ENCODE results near the gene TDRD12.
"Not testable (repeated sequence)": the region's sequence is repeated elsewhere in the genome, so short reads cannot be mapped to it uniquely, and the experiment has no call there.

TDRD12 gene

DNA sequence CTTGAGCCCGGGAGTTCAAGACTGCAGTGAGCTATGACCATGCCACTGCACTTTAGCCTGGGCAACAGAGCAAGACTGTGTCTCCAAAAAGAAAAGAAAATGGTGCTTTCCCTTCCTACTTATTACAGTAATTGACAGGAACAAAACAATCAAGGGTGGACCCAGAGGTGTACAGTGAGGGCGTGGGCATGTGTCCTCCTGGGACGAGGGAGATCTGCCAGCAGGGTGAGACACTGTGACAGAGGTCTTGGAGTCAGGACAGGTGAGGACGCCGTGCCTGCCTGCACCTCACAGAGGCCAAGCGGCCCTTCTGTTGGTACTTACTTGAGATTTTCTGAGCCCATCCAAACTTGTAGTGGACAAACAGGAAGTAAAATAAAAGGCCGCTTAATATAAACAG, 113.3 kb downstream of the TDRD12 start:
- not testable (repeated sequence) for DNase-seq

DNA sequence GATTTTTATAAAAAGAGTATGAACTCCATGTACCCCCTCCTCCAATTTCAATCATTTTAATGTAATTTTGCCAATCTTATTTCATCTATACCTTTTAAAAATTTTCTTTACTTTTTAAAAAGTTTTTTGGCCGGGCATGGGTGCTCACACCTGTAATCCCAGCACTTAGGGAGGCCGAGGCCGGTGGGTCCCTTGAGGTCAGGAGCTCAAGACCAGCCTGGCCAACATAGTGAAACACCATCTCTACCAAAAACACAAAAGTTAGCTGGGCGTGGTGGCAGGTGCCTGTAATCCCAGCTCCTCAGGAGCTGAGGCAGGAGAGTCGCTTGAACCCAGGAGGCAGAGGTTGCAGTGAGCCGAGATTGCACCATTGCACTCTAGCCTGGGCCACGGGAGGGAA, 113.8 kb downstream of the TDRD12 start:
- not testable (repeated sequence) for DNase-seq

DNA sequence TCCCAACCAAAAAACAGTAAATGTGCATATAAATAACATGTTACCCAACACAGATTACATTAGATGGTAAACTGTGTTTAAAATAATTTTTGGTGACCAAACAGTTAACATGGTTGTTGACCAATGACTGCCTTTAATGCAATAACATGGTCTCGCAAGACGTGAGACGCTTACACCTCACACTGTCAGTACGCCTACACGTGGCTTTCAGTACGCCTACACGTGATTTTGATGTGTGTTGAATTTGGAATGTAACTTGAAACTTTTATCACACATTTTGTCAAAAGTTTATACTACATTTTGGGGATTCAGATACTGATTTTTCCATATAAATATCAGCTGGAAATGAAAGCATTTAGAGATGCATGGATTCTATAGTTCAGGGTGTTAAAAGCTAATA, 118.0 kb downstream of the TDRD12 start:
- no peak for DNase-seq

DNA sequence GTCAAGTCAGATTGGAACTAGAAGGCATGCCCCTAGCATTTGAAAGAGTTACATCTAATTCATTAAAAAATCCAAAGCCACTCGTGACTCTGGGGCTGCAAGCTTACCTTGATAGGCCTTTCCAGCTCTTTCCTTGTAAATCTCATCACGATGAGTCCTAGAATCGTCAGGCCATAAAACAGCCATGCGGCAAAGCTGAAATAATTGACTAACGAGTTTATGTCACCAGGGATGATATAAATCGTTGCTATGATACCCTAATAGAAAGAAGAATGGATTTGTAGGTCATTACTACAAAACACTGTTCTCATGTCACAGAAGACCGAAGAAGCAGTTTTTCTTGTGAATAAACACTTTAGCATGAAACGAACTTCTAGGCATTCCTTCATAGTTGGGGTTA, 122.5 kb downstream of the TDRD12 start:
- DNase-seq: no peak

DNA sequence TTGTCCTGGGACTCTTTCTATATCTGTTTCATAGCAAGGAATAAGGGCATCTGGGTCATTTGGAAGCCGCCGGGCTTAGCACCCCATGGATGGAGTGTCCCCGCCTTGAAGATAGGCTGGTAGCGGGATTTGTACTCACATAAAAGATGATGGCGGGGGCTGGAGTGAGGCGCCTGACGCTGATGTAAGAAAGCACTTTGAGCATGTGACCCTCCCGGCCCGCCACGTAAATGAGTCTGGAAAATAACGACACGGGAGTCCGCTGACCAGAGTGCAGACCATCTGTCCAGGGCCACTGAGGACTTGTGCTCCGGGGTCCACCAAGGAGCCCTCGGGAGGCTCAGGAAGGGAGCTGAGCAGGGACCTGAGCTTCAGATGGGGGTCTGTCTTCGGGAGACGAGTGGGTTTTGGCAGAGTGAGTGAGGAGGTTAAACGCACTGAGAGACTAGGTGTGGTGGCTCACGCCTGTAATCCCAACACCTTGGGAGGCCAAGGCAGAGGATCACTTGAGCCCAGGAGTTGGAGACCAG, 124.2 kb downstream of the TDRD12 start:
- DNase-seq: no peak

DNA sequence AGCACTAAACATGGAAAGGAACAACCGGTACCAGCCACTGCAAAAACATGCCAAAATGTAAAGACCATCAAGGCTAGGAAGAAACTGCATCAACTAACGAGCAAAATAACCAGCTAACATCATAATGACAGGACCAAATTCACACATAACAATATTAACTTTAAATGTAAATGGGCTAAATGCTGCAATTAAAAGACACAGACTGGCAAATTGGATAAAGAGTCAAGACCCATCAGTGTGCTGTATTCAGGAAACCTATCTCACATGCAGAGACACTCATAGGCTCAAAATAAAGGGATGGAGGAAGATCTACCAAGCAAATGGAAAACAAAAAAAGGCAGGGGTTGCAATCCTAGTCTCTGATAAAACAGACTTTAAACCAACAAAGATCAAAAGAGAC, 128.5 kb downstream of the TDRD12 start:
- not testable (repeated sequence) for DNase-seq

DNA sequence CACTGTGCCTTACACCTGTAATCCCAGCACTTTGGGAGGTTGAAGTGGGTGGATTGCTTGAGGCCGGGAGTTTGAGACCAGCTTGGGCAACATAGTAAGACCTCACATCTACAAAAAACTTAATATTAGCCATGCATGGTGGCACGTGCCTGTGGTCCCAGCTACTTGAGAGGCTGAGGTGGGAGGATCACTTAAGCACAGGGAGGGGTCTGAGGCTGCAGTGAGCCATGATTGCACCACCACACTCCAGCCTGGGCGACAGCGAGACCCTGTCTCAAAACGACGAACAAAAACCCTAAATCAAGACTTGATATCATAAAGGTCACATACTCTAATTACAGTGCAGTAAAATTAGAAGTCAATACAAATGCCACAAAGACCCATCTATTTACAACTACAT, 132.6 kb downstream of the TDRD12 start:
- DNase-seq: no peak

DNA sequence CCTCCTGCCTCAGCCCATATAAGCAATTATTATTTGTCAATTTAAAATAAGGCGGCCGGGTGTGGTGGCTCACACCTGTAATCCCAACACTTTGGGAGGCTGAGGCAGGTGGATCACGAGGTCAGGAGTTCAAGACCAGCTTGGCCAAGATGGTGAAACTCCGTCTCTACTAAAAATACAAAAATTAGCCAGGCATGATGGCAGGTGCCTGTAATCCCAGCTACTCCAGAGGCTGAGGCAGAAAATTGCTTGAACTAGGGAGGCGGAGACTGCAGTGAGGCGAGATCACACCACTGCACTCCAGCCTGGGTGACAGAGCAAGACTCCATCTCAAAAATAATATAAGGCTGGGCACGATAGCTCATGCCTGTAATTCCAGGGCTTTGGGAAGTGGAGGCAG, 137.3 kb downstream of the TDRD12 start:
- not testable (repeated sequence) for DNase-seq

DNA sequence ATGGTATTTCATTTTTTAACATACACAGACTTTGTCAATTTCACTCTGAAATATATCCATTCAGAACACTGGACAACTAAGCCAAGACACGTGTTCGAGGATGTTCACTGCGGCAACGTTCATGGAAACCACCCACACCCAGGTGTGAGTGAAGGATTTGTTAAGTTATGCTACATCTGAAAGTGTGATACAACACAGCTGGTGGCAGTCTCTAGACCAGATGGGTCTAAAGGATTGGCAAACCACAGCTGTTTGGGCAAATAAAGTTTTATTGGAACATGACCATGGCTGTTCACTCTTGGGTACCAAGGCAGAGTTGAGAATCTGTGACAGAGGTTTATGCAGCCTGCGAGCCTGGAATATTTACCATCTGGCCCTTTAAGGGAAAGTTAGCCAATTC, 138.0 kb downstream of the TDRD12 start:
- DNase-seq: no peak

DNA sequence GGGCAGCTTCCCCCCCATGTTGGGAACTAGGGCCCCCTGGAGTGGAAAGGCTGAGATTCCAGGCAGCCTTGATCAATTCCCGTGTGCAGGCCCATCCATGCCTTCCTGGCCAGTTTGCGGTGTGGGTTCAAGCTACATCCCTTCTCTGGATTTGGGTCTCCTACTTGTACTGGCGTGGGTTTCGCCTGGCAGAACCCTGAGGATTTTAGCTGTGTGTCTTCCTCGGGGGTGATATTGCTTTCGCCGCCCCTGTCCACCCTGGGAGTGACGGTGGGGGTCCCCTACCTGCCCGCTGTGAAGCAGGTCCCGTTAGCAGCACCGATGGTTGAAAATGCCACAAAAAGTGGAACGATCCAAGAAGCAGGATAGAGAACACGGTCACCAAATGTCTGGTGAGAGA, 138.6 kb downstream of the TDRD12 start:
- no peak for DNase-seq

DNA sequence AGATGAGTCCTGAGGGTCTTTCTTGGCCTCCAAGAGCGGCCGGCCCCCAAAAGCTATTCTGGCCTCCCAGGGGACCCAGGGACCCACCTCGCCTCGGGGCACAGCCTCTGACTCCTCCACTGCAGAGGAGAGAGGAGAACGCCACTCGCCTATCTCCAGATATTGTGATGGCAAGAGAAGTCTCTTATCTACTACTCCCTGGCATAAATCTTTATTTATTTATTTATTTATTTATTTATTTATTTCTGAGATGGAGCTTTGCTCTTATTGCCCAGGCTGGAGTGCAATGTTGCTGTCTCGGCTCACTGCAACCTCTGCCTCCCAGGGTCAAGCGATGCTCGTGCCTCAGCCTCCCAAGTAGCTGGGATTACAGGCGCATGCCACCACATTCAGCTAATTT, 139.0 kb downstream of the TDRD12 start:
- no peak for DNase-seq

DNA sequence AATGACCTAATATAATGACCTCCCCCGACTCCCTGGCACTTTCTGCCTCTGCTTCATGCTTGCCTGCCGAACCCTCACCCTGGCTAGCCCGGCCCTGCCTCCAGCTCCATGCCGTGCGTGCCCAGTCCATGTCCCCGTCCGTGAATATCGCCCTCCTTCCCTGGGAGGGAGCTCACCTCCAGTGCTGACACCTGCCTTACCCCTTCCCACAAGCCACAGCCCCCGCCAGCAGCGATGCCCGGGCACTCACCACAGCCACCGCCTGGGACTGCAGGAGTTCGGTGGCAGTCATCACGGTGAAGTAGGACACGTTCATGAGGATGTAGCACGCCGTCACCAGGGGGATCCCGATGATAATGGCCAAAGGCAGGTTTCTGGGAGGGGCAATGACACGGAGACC, 140.0 kb downstream of the TDRD12 start:
- no peak for DNase-seq

DNA sequence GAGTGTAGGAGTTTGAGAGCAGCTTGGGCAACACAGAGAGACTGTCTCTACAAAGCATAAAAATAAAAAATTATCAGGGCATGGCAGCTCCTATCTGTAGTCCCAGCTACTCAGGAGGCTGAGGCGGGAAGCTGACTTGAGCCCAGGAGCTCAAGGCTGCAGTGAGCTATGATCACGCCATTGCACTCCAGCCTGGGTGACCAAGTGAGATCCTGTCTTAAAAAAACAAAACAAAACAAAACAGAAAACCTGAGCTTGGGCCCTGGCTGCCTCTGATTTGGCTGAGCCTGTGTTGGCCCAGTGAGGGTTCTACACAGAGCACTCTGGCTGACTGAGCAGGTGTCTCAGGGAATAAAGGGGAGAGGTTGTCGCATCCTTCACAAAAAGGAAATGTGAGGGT, 142.0 kb downstream of the TDRD12 start:
- no peak for DNase-seq

DNA sequence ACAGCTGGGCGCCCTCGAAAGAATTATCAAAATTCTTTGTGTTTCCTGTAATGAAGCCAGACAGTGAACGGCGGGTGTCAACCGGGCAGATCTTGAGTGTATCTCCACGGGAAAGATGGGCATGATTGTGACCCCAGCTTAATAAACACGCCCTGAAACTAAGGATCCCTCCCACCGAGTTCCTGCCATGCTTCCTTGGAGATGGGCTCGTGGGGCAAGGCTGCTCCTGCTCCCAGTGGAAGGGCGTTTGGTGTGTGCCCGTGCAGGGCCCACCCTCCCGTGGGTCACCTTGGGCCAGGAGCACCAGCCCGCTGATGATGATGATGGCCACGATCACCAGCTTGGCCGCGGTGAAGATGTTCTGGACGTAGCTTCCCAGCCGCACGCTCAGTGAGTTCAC, 142.6 kb downstream of the TDRD12 start:
- no peak for DNase-seq

DNA sequence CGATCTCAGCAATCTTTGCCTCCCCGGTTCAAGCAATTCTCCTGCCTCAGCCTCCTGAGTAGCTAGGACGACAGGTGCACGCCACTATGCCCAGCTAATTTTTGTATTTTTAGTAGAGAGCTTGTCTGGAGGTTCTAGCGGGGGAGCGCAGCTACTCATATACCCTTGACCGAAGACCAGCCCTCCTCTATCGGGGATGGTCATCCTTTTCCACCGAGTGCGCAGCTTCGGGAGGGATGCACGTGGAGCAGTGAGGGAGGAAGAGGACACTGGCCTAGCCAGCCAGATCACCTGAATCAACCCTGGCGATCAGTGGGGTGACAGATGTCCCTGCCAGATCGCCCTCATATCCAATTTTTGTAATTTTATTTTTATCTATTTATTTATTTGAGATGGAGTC, 143.2 kb downstream of the TDRD12 start:
- DNase-seq: no peak

DNA sequence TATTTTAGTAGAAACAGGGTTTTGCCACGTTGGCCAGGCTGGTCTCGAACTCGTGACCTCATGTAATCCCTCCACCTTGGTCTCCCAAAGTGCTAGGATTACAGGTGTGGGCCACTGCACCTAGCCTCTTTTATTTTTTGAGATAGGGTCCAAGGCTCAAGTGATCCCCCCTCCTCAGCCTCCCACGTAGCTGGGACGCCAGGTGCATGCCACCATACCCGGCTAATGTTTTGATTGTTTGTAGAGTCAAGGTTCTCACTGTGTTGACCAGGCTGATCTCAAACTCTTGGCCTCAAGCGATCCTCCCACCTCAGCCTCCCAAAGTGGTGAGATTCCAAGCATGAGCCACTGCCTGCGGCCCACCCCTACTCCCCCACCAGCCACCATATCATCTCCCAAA, 143.7 kb downstream of the TDRD12 start:
- no peak for DNase-seq

DNA sequence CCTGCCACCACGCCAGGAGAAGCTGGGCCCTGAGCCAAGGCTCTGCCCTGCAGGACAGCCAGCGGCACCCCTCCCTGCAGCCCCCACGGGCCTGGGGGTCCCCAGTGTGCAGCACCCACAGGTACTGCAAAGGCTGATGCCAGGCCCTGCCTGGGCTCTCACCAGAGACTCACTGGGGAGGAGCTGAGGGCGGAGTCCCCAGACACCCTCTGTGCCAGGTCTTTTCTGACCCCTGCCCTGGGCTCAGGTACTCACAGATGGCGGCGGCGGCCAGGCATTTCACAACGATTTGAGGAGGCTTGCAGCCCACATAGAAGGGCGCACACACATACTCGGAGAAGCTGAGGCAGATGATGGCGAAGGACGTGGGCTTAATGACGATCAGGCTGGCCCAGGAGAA, 144.3 kb downstream of the TDRD12 start:
- DNase-seq: no peak

DNA sequence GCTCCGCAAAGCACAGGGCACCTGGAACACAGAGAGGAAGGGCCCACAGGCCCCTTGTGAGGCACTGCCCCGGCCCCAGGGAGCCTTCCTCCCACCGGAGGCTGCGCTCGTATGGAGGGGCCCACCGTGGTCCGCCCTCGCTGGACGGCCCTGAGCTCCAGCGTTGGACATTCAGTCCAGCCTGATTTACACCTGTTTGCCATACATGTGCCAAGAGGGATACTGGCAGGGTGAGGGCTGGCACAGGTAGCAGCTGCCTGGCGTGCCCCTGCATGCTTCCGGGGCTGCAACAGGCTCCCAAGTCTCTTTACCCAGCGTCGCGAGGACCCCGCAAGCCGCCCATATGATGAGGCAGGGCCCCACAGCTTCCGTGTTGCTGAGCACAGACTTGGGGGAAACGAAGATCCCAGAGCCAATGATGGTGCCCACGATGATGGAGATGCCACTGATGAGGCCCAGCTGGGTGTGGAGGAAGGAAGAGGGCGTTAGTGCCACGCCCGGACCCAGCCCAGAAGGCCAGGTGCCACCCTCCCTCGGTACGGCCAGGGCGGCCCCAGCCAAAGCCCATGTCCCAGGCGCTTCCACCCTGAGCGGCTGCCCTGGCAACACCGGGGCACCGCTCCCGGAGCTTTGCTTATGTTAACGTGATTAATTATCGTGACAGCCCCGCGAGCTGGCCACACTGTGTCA, 144.9 kb downstream of the TDRD12 start:
- no peak for DNase-seq

DNA sequence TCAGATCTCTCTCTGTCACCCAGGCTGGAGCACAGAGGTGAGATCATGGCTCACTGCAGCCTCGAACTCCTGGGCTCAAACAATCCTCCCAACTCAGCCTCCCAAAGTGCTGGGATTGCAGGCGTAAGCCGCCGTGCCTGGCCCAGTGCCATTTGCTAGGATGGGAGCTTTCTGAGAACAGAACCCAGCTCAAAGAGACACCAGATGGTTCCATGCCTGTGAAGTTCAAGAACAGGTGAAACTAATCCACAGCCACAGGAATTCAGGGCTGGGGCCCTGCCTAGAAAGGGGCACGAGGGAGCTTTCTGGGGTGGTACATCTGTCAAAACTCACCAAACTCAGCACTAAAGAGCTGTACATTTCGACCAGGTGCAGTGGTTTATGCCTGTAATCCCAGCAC, 145.8 kb downstream of the TDRD12 start:
- DNase-seq: peak; percentile 2

DNA sequence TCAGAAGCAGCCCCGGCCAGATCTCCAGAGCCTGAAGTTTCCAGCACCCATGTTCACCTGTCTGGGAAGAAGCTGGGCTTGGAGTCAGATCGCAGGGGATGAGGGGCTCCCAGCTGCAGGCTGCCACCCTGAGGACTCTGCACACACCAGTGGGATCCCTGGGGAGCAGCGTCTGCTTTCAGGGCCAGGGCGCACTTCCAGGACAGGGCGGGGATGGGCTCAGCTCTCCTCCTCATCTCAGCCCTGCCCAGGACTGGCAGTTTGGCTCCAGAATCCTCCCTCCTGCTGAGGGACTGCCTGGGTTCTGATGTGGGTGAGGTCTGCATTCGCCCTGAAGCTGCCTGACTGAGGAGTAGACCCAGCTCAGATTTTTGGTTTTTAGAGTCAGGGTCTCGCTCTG, 146.5 kb downstream of the TDRD12 start:
- no peak for DNase-seq

DNA sequence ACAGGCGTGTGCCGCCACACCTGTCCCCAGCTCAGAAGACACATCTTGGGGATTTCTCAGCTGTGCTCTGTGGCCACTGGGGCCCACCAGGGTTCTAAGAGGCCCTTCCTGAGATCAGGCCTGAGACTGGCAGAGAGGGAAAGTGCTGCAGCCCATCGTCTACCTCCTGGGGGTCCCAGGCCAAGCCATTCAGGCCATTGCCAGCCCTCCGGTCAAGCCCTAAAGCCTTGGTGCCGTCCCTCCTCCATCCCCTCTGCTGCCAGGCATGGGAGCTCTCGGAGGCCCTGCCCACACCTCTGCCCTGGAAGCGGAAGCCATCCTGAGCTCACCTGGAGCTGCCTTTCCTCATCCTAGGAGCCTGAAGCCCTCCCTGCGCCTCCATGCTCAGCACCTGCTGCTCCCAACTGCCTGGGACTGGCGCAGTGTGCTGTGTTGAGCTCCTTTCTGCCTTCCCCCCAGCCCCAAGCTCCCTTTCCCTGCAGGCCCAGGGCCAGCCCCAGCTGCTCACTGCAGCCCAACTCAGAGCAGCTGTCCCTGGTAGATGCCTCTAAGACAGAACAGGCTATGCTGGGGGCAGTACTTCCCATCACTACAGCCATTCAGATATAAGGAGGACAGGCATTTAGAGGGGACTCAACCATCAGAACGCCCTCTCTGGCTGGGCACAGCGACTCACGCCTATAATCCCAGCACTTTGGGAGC, 147.1 kb downstream of the TDRD12 start:
- DNase-seq: no peak

DNA sequence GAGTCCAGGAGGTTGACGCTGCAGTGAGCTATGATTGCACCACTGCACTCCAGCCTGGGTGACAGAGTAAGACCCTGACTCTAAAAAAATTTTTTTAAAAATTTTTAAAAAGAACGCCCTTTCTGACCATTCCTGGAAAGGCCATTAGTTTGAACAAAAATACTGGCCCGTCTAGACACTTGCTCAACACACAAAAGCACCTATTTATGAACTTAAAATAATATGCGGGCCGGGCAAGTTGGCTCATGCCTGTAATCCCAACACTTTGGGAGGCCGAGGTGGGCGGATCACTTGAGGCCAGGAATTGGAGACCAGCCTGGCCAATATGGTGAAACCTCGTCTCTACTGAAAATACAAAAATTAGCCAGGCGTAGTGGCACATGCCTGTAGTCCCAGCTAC, 147.9 kb downstream of the TDRD12 start:
- not testable (repeated sequence) for DNase-seq

DNA sequence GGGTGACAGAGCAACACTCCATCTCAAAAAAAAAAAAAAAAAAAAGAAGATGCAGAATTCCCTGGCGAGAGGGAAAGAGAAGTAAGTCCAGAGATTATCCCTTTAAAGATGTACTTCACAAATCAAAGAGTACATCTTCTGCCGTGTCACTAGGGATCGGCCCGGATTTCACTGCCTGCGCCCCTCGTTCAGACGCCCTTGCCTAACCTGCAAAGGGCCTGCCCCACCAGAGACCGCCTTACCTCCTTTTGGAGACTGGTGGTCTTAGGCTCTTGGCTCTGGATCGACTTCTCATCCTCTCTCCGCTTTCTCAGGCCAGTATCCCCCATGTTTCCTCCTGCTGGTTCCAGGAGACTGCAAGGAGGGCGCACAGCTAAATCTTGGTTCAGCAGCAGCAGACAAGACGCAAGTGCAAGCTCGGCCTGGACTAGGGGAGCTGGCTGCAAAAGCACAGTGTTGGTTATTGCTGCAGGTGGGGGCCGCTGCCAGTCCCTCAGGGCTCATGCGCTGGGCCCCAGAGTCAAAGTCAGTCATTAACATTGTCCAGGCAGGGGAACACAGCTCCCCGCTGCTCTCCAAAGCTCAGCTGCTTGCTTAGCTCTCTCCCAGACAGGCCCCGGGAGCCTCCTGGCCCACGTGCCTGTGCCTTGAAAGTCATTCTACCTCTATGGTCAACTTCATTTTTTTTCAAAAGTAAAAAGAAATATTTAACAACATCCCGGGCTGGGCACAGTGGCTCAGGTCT, 148.8 kb downstream of the TDRD12 start:
- DNase-seq: no peak

DNA sequence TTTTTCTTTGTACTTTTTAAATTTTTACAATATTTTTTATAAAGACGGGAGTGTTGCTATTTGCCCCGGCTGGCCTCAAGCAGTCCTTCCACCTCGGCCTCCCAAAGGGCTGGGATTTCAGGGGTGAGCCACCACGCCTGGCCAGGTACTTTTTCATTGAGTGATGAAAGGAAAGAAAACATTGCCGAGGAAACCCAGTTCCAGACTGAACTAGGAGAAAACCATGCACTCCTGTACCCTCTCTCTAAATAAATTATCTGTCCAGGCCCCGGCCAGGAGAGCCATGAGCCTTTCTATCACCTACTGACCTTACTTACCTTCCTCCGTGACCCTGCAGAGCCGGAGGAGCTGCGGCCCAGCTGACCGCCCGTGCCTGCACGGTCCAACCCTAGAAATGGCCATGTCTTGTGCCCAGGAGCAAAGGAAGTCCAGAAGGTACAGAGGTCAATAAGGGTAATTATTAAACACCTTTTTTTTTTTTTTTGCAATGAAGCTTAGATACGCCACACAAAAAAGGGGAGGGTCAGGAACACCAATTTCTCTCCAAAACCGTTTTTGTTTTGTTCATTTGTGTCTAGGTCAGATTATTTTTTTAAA, 149.9 kb downstream of the TDRD12 start, which contains the start of gene SLC7A9:
TSS of gene SLC7A9 (minus strand) at position 399 of the 597 bp plus-strand sequence. CDS start 1,233 bp downstream, outside the sequence.
- DNase-seq: no peak
